Right atrium auricular region (tissue), 2 donors: Measurements from ENCODE around the gene ENG. TPM values are rescaled to one million over a fixed set of nuclear protein-coding genes. Genes with fewer than 3 reads are reported as not detected.

Experiments used
- DNase-seq: peaks from one replicate; pipeline ENCODE4 v3.0.0-alpha.2; 2019; ENCODE audit warnings: low spot score
- H3K27ac ChIP-seq, 2 donors: fragments of 200-600 bp; sonication (generic); 1 replicate in 1 of 2; 2 replicates in 1 of 2; pipeline ENCODE4 v1.5.1; 2016 to 2019
- H3K27me3 ChIP-seq, 2 donors: fragments of 200-600 bp; sonication (generic); one replicate each; pipeline versions ENCODE4 v1.5.1 to v1.6.0; 2017 to 2019
- H3K36me3 ChIP-seq: fragments of 200-600 bp; sonication (generic); one replicate; pipeline ENCODE4 v1.5.1; 2016
- H3K4me1 ChIP-seq, 2 donors: fragments of 200-600 bp; sonication (generic); one replicate each; pipeline versions ENCODE4 v1.5.1 to v1.6.0; 2017 to 2019
- H3K4me3 ChIP-seq, 2 donors: fragments of 200-600 bp; sonication (generic); 1 replicate in 1 of 2; 2 replicates in 1 of 2; pipeline ENCODE4 v1.5.1; 2017 to 2019; ENCODE audit warnings: mild to moderate bottlenecking in 1 of 2, moderate library complexity in 1 of 2
- H3K9me3 ChIP-seq, 2 donors: fragments of 200-600 bp; sonication (generic); one replicate each; pipeline ENCODE4 v1.5.1; 2019
- CTCF ChIP-seq, 2 donors: fragments of 200-600 bp; sonication (generic); IDR thresholded peaks; one replicate each; pipeline ENCODE4 v1.5.1; 2019; ENCODE audit warnings: antibody characterized with exemption in 2 of 2
- total RNA-seq, 2 donors: library from RNA; depleted of rRNA; stranded (reverse); fragments of >200 nt; gene quantifications; one replicate each; pipeline ENCODE4 v1.1.0, GENCODE V29; 2016

The ENG gene
- total RNA-seq, 2 donors from 2014 or later, result 142 to 511 TPM

GRCh38 chr9:127770905-127771569 is 83.4 kb downstream of the ENG start:
- Histone ChIP-seq H3K4me3 (peak overlapping the region; percentile 55 to 59), H3K27me3 (no peaks in the 10 kb centered on the region), H3K36me3 (no peaks in the 10 kb centered on the region), H3K27ac (peak overlapping the region; percentile 71 to 83), H3K4me1 (peaks cover 0 to 37% of the 10 kb centered on the region in 2 donors), H3K9me3 (no peaks in the 10 kb centered on the region)
- no peak for TF ChIP-seq CTCF (IDR thresholded peaks at IDR 0.05)
- DNase-seq, result peak; percentile 98

- peaks cover 0 to 37% of the 10 kb centered on the region in 2 donors for H3K4me1 ChIP-seq
- H3K36me3 ChIP-seq, result no peaks in the 10 kb centered on the region
- H3K27ac ChIP-seq, result peak overlapping the region; percentile 71 to 83
- no peak for DNase-seq
- no peaks in the 10 kb centered on the region for H3K27me3 ChIP-seq
- H3K4me3 ChIP-seq, result peak overlapping the region; percentile 55 to 59
- TF ChIP-seq CTCF (IDR thresholded peaks at IDR 0.05), result no peak
- no peaks in the 10 kb centered on the region for H3K9me3 ChIP-seq
Observed at GRCh38 chr9:127770583-127770904, 83.9 kb downstream of the ENG start.

GRCh38 chr9:127769929-127770582 is 84.4 kb downstream of the ENG start:
- H3K4me1 ChIP-seq, result peaks cover 0 to 40% of the 10 kb centered on the region in 2 donors
- H3K9me3 ChIP-seq, result no peaks in the 10 kb centered on the region
- TF ChIP-seq CTCF (IDR thresholded peaks at IDR 0.05), result no peak
- no peaks in the 10 kb centered on the region for H3K27me3 ChIP-seq
- H3K27ac ChIP-seq, result peak overlapping the region; percentile 71 to 83
- peak overlapping the region; percentile 55 to 59 for H3K4me3 ChIP-seq
- no peak for DNase-seq
- H3K36me3 ChIP-seq, result no peaks in the 10 kb centered on the region

GRCh38 chr9:127769101-127769500 is 85.4 kb downstream of the ENG start:
- Histone ChIP-seq H3K27ac (peak overlapping the region; percentile 71 to 83), H3K9me3 (no peaks in the 10 kb centered on the region), H3K36me3 (no peaks in the 10 kb centered on the region), H3K4me3 (peak overlapping the region; percentile 2 to 59), H3K4me1 (peaks cover 0 to 50% of the 10 kb centered on the region in 2 donors), H3K27me3 (no peaks in the 10 kb centered on the region)
- no peak for DNase-seq
- TF ChIP-seq CTCF (IDR thresholded peaks at IDR 0.05), result no peak

- Histone ChIP-seq H3K27me3 (no peaks in the 10 kb centered on the region), H3K27ac (peak overlapping the region; percentile 71 to 83), H3K36me3 (no peaks in the 10 kb centered on the region), H3K4me1 (peaks cover 0 to 54% of the 10 kb centered on the region in 2 donors), H3K4me3 (peak overlapping the region; percentile 2 to 59), H3K9me3 (no peaks in the 10 kb centered on the region)
- DNase-seq, result no peak
- no peak for TF ChIP-seq CTCF (IDR thresholded peaks at IDR 0.05)
Observed at GRCh38 chr9:127768698-127769097, 85.8 kb downstream of the ENG start.
